Measurements from ENCODE around the gene GLB1L.
"Not testable (repeated sequence)": the region's sequence is repeated elsewhere in the genome, so short reads cannot be mapped to it uniquely, and the experiment has no call there.

GLB1L gene

DNA sequence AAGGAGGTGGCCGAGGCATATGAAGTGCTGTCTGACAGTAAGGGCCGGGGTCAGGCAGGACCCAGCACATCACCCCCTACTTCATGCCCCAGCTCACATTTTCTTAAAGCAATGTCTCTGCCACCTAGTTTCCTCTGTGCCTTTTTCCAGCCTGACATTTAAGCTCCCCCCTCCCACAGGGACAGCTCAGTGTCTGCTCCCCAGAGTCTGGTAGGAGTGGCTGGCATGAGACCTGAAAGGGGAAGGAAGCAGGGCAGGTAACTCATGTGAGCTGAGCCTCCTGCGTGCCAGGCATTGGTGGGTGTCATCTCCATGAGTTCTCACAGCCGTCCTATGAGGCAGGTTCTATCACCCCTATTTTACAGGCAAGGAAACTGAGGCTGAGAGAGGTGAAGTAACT lies 35.4 kb upstream of the GLB1L start:
- DNase-seq (ENCODE audit: low read depth in 2 of 2), result no peak

GRCh38 chr2:219279916-219280516 lies 34.8 kb upstream of the GLB1L start:
- no peak for DNase-seq (ENCODE audit: low read depth in 2 of 2)

DNA sequence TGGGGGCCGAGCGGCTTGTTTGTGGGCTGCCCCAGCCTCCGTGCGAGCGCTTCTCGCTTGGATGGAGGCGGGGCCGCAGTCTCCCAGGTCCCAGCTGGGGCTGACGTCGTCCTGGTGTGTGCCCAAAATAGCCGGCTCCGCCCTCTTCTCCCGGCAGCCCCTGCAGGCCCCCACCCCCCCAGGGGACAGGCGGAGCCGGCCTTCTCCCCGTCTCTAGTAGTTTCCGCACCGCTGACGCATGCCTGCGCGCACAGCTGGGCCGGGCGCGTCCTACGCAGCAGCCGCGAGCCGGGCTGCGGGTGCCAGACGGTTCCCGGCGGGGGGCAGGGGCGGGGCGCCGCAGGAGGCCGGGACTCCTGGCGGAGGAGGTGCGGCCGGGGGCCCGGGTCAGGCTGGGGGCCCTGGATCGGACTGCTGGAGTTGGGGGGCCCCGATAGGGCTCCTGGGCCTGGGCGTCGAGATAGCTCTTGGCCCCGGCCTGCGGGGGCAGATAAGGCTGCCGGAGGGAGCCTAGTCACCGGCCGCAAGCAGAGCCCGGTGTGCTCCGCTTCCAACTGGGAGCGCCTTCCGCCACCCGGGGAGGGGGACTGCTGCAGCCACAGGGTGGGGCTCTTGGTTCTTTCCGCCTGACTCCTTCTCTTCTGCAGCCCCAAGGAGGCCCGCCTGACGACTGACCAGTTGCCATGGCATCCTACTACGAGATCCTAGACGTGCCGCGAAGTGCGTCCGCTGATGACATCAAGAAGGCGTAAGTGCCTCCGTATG lies 34.1 kb upstream of the GLB1L start, which contains the start of gene DNAJB2:
Gene DNAJB2 (plus strand): TSS at position 216 of the 765 bp plus-strand sequence. CDS start 468 bp downstream, at position 684.
- DNase-seq (ENCODE audit: low read depth in 2 of 2), result peak; percentile 98

DNA sequence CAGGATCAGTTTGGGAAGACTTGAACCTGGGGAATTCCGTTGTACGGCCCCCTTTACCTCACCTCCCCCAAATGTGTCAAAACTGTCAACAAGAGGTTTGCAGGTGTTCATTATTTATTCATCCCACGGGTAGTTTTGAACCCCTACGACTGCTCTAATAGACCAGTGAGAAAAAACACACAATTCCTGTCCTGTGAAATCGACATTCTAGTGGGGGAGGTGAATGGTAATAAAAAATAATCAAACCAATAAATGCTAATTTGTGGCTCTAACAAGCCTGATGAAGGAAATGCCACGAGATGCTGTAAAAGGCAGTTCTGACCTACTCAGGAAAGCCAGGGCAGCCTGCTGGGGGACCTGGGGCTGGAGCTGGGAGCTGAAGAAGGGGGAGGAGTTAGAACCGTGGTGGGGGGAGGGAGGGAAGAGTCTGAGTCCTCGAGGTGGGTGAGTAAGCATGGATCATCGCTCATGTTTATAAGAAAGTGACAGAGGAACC lies 33.5 kb upstream of the GLB1L start:
- DNase-seq (ENCODE audit: low read depth in 2 of 2), result no peak

DNA sequence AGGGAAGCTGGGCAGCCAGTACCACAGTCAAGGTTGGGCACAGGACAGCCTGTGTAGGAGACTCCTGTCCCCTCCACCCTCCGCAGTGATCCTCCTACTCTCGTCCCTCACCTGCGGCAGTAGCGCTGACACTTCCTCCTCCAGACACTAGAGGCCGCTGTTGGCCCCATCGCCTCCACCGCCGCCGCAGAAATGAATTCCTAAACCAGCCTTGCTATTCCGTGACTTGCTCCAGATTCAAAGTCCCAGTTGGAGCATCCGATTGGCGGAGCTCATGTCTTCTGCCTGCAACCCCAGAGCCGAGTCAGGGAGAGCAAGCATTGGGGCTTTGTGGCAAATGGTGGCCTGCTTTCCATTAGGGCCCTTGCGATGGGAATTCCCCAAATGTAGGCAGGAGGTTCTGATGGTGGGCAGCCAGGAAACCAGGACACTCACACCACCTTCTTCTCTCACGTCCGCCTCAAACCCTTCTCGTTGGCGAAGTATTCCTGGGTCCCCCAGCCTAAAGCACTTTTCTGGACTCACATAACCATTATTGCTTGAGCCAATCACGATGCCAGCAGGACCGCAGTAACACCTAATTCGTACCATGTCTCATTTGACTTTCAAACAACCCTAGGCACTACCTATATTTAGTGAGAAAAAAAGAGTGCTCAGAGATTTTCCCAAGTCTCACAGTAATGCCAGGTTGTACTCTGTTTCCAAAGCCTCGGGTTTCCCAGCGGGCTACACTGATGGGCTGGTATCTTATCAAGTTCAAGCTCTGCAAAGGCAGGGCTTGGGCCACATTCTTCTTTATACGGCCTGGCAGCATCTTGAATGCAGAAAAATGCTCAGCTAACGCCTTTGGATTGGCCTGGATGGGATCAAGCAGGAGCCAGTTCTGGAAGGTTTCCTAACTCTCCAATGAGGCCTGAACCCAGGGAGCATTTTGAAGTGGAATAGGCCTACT lies 32.7 kb upstream of the GLB1L start:
- DNase-seq (ENCODE audit: low read depth in 2 of 2), result peak; percentile 46 to 54

GRCh38 chr2:219274361-219274921 lies 29.2 kb upstream of the GLB1L start:
- peak; percentile 49 to 50 for DNase-seq (ENCODE audit: low read depth in 2 of 2)

- no peak for DNase-seq (ENCODE audit: low read depth in 2 of 2)
Measured at GRCh38 chr2:219273937-219274336, 28.7 kb upstream of the GLB1L start.

- DNase-seq (ENCODE audit: low read depth in 2 of 2), result no peak
Measured at GRCh38 chr2:219272995-219273394, 27.8 kb upstream of the GLB1L start.

- DNase-seq (ENCODE audit: low read depth in 2 of 2), result no peak
Measured at GRCh38 chr2:219272356-219272755, 27.1 kb upstream of the GLB1L start.

DNA sequence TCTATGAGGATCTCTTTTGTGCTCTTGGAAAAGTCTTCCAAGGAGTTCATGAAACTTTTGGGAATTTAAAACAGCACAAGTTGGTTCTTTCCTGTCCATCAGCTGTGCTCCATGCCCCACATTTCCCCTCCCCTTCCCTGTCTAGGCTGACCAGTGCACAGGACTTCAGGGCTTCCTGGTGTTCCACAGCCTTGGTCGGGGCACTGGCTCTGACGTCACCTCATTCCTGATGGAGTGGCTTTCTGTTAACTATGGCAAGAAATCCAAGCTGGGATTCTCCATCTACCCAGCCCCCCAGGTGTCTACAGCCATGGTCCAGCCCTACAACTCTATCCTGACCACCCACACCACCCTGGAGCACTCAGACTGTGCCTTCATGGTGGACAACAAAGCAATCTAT lies 25.8 kb upstream of the GLB1L start:
- no peak for DNase-seq (ENCODE audit: low read depth in 2 of 2)

- no peak for DNase-seq (ENCODE audit: low read depth in 2 of 2)
Measured at GRCh38 chr2:219270055-219270372, 24.8 kb upstream of the GLB1L start.

DNA sequence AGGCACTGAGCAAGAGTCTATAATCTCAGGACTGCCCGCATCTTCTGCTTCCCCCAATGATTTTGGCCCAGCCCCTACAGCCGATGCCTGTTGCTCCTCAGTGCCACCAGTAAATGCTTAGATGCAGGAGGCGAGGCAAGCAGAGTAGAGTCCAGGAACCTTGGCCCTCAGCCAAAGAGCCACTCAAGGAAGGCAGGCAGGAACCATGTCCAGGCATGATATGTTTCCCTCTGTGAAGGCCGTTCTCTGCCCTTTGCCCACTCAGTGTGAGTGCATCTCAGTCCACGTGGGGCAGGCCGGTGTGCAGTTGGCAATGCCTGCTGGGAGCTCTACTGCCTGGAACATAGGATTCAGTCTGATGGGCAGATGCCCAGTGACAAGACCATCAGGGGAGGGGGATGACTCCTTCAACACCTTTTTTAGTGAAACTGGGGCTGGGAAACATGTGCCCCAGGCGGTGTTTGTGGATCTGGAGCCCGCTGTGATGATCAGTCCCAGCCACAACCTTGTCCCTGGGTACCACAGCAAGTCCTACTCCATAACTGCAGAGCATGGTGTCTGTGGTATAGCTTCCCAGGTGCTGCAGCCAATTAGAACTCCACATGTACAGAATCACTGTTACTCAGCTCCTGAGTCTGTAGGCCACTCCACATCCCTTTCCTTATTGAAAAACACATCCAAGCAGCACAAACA lies 24.3 kb upstream of the GLB1L start:
- no peak for DNase-seq (ENCODE audit: low read depth in 2 of 2)

- DNase-seq (ENCODE audit: low read depth in 2 of 2), result no peak
Measured at GRCh38 chr2:219268294-219268693, 23.1 kb upstream of the GLB1L start.

DNA sequence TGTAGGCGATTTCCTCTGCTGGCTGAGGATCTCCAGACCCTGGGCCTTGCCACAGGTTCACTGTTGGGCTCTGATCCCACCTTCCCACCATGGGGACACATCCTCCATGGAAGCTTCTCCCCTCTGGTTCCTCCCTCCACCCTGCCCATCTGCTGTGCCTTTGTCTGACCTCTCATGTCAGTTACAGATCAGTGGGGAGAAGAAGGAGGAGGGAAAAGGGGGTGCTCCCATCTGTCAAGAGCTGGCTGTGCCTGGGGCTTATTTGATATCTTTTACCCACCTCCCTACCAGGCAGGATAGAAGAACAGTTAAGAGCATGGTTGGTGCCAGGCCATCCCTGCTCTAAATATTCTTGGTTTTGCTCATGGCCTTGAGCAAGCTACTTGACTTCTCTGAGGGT lies 21.6 kb upstream of the GLB1L start:
- no peak for DNase-seq (ENCODE audit: low read depth in 2 of 2)

GRCh38 chr2:219266232-219266631 lies 21.0 kb upstream of the GLB1L start:
- no peak for DNase-seq (ENCODE audit: low read depth in 2 of 2)

GRCh38 chr2:219261024-219261855 lies 16.0 kb upstream of the GLB1L start:
- DNase-seq (ENCODE audit: low read depth in 2 of 2), result no peak

- DNase-seq (ENCODE audit: low read depth in 2 of 2), result not testable (repeated sequence)
Measured at GRCh38 chr2:219258942-219259341, 13.7 kb upstream of the GLB1L start.

- DNase-seq (ENCODE audit: low read depth in 2 of 2), result no peak
Measured at GRCh38 chr2:219254590-219255201, 9.5 kb upstream of the GLB1L start.

- no peak for DNase-seq (ENCODE audit: low read depth in 2 of 2)
Measured at GRCh38 chr2:219253753-219254589, 8.7 kb upstream of the GLB1L start, which contains the start of gene TUBA4A. TUBA4A (minus strand) TSS chr2:219253918; CDS start chr2:219253858, 60 bp downstream.

All from fibroblast of skin of left biceps (primary cell).